Prostate gland (tissue), 2 donors: ENCODE results near the gene TRAP1.

Experiments
- POLR2A ChIP-seq: fragments of 450-650 bp; IDR thresholded peaks from one replicate; pipeline ENCODE4 v1.6.1; 2016; ENCODE audit warnings: antibody characterized with exemption, mild to moderate bottlenecking
- POLR2AphosphoS5 ChIP-seq: sonication (generic); formaldehyde crosslinking; IDR thresholded peaks from one replicate; pipeline ENCODE4 v1.6.1; 2017; ENCODE audit warnings: antibody characterized with exemption
- TF ChIP-seq, protein P1 (sequence below), 4 experiments: fragments of 200-600 bp in 2 of 4; fragments of 450-650 bp in 2 of 4; sonication (generic) in 2 of 4; IDR thresholded peaks; 1 replicate in 3 of 4; 2 replicates in 1 of 4; pipeline ENCODE4 v1.5.1; 2016 to 2019; ENCODE audit warnings: antibody characterized with exemption in 4 of 4, mild to moderate bottlenecking in 2 of 4, moderate library complexity in 2 of 4

GRCh38 chr16:3672571-3673041 lies 44.7 kb downstream of the TRAP1 start:
- no peak for TF ChIP-seq POLR2AphosphoS5
- TF ChIP-seq, protein P1, sequence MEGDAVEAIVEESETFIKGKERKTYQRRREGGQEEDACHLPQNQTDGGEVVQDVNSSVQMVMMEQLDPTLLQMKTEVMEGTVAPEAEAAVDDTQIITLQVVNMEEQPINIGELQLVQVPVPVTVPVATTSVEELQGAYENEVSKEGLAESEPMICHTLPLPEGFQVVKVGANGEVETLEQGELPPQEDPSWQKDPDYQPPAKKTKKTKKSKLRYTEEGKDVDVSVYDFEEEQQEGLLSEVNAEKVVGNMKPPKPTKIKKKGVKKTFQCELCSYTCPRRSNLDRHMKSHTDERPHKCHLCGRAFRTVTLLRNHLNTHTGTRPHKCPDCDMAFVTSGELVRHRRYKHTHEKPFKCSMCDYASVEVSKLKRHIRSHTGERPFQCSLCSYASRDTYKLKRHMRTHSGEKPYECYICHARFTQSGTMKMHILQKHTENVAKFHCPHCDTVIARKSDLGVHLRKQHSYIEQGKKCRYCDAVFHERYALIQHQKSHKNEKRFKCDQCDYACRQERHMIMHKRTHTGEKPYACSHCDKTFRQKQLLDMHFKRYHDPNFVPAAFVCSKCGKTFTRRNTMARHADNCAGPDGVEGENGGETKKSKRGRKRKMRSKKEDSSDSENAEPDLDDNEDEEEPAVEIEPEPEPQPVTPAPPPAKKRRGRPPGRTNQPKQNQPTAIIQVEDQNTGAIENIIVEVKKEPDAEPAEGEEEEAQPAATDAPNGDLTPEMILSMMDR (IDR thresholded peaks at IDR 0.05): no peak
- TF ChIP-seq POLR2A: no peak
